GM23338 (cell line): ENCODE measurements around the gene GPR31. TPM values are rescaled to one million over a fixed set of nuclear protein-coding genes. Genes with fewer than 3 reads are reported as not detected.

Source experiments
- ATAC-seq: fragments of 200-7000 bp; cut with Tn5 transposase; 3 replicates; pipeline ENCODE4 v1.9.1; 2020
- DNase-seq: peaks from one replicate; pipeline ENCODE4 v3.0.0-alpha.2; 2015; ENCODE audit warnings: low spot score
- H2AFZ ChIP-seq: fragments of 200-600 bp; sonication (generic); 2 replicates; pipeline ENCODE4 v1.8.0; 2016; ENCODE audit warnings: antibody characterized with exemption, mild to moderate bottlenecking, moderate library complexity
- H3F3A ChIP-seq: fragments of 200-600 bp; sonication (generic); replicated peaks from 2 replicates; pipeline ENCODE4 v1.8.0; 2017; ENCODE audit warnings: antibody characterized with exemption, mixed run types, low read depth
- H3K27ac ChIP-seq: fragments of 200-600 bp; sonication (generic); 2 replicates; pipeline ENCODE4 v1.6.1; 2016; ENCODE audit warnings: low read depth
- H3K27me3 ChIP-seq: fragments of 200-600 bp; sonication (generic); 2 replicates; pipeline ENCODE4 v1.8.0; 2016; ENCODE audit warnings: mild to moderate bottlenecking, mixed run types, moderate library complexity; ENCODE audit not compliant: insufficient read depth
- H3K36me3 ChIP-seq: fragments of 200-600 bp; sonication (generic); 2 replicates; pipeline ENCODE4 v1.8.0; 2016; ENCODE audit warnings: mild to moderate bottlenecking; ENCODE audit not compliant: insufficient read depth
- H3K4me1 ChIP-seq: fragments of 200-600 bp; sonication (generic); 2 replicates; pipeline ENCODE4 v1.8.0; 2016; ENCODE audit warnings: mild to moderate bottlenecking, moderate library complexity; ENCODE audit not compliant: insufficient read depth
- H3K4me2 ChIP-seq: fragments of 200-600 bp; sonication (generic); 2 replicates; pipeline ENCODE4 v1.7.1; 2017; ENCODE audit warnings: mixed run types
- H3K4me3 ChIP-seq: fragments of 200-600 bp; sonication (generic); 2 replicates; pipeline ENCODE4 v1.6.1; 2016; ENCODE audit warnings: mixed run types
- H3K79me2 ChIP-seq: fragments of 200-600 bp; sonication (generic); replicated peaks from 2 replicates; pipeline ENCODE4 v1.8.0; 2017; ENCODE audit warnings: mild to moderate bottlenecking; ENCODE audit not compliant: insufficient read depth
- H3K9me2 ChIP-seq: fragments of 200-600 bp; sonication (generic); 2 replicates; pipeline ENCODE4 v1.8.0; 2017; ENCODE audit not compliant: insufficient read depth
- H4K20me1 ChIP-seq: fragments of 200-600 bp; sonication (generic); replicated peaks from 2 replicates; pipeline ENCODE4 v1.8.0; 2017; ENCODE audit warnings: mild to moderate bottlenecking; ENCODE audit not compliant: insufficient read depth
- H3K27ac Mint-ChIP-seq: 2 replicates; pipeline ENCODE4 v1.8.0; 2020; ENCODE audit warnings: inconsistent platforms, mild to moderate bottlenecking, moderate library complexity, mixed read lengths
- H3K27me3 Mint-ChIP-seq: 3 replicates; pipeline ENCODE4 v1.8.0; 2022; ENCODE audit warnings: low read depth, mild to moderate bottlenecking, moderate library complexity, mixed read lengths, inconsistent platforms; ENCODE audit not compliant: insufficient read depth, poor library complexity
- H3K36me3 Mint-ChIP-seq: 3 replicates; pipeline ENCODE4 v1.8.0; 2021; ENCODE audit warnings: low read depth, mild to moderate bottlenecking, inconsistent platforms, moderate library complexity, mixed read lengths
- H3K4me1 Mint-ChIP-seq: 3 replicates; pipeline ENCODE4 v1.8.0; 2020; ENCODE audit warnings: mild to moderate bottlenecking, inconsistent platforms, mixed read lengths
- H3K4me3 Mint-ChIP-seq: 3 replicates; pipeline ENCODE4 v1.8.0; 2021; ENCODE audit warnings: moderate library complexity, mild to moderate bottlenecking, inconsistent platforms, mixed read lengths
- H3K9me3 Mint-ChIP-seq: 3 replicates; pipeline ENCODE4 v1.8.0; 2020; ENCODE audit warnings: moderate library complexity, mild to moderate bottlenecking, inconsistent platforms, mixed read lengths
- CREB1 ChIP-seq: fragments of 250-450 bp; sonication (Bioruptor Pico); IDR thresholded peaks from 2 replicates; pipeline ENCODE4 v1.5.0; 2020; ENCODE audit warnings: low read depth, mild to moderate bottlenecking, moderate library complexity
- CTCF ChIP-seq, 2 experiments: fragments of 200-600 bp in 1 of 2; sonication (generic) in 1 of 2; conservative IDR thresholded peaks; 2 replicates each; pipeline versions ENCODE4 v1.5.1 to v1.6.1; 2016 to 2017; ENCODE audit warnings: antibody characterized with exemption in 2 of 2, low read depth in 2 of 2, mild to moderate bottlenecking in 2 of 2, moderate library complexity in 1 of 2
- ETS1 ChIP-seq: IDR thresholded peaks from 2 replicates; pipeline ENCODE4 v1.6.1; 2016; ENCODE audit warnings: antibody characterized with exemption
- JUNB ChIP-seq: IDR thresholded peaks from one replicate; pipeline ENCODE4 v1.6.1; 2016; ENCODE audit warnings: antibody characterized with exemption; ENCODE audit not compliant: unreplicated experiment
- NANOG ChIP-seq: IDR thresholded peaks from 2 replicates; pipeline ENCODE4 v1.6.1; 2016; ENCODE audit warnings: antibody characterized with exemption, borderline replicate concordance
- STAT1 ChIP-seq: IDR thresholded peaks from one replicate; pipeline ENCODE4 v1.6.1; 2016; ENCODE audit warnings: antibody characterized with exemption; ENCODE audit not compliant: unreplicated experiment
- ZNF114 ChIP-seq: fragments of 250-450 bp; sonication (Bioruptor Pico); IDR thresholded peaks from 2 replicates; pipeline ENCODE4 v1.5.0; 2020; ENCODE audit warnings: mild to moderate bottlenecking, moderate library complexity
- ZNF462 ChIP-seq: fragments of 250-450 bp; sonication (Bioruptor Pico); IDR thresholded peaks from 2 replicates; pipeline ENCODE4 v1.5.0; 2020; ENCODE audit warnings: mild to moderate bottlenecking, moderate library complexity
- polyA plus RNA-seq: library from polyadenylated mRNA; unstranded; fragments of >200 nt; fragmentation: Nextera tagmentation; extraction: Ambion mirVana; gene quantifications from 2 replicates; pipeline ENCODE4 v1.2.1, GENCODE V29; 2016
- total RNA-seq: library from RNA; depleted of rRNA; stranded (reverse); fragments of >200 nt; shearing (Covaris generic); gene quantifications from 2 replicates; pipeline ENCODE4 v1.2.3, GENCODE V29; 2014

Gene GPR31
- total and polyA plus RNA-seq, 2 experiments from 2014 or later = not detected

GRCh38 chr6:167108278-167108677 is 49.5 kb downstream of the GPR31 start (continued):
- no peak for TF ChIP-seq ZNF462 (CRISPR knock-in tag)

GRCh38 chr6:167107787-167108186 is 50.0 kb downstream of the GPR31 start:
- Histone ChIP-seq H4K20me1 (no peaks in the 10 kb centered on the region), H3F3A (no peaks in the 10 kb centered on the region), H3K4me2 (no peak overlapping the region), H3K27ac (no peak overlapping the region), H3K9me2 (no peaks in the 10 kb centered on the region), H3K4me3 (no peak overlapping the region), H3K27me3 (no peaks in the 10 kb centered on the region), H3K4me1 (no peaks in the 10 kb centered on the region), H2AFZ (no peak overlapping the region), H3K79me2 (no peaks in the 10 kb centered on the region), H3K36me3 (no peaks in the 10 kb centered on the region)
- Mint-ChIP-seq H3K27ac (no peak overlapping the region), H3K4me1 (no peaks in the 10 kb centered on the region; the same call in 2 of the 3 replicates), H3K4me3 (no peak overlapping the region), H3K9me3 (no peaks in the 10 kb centered on the region), H3K36me3 (no peaks in the 10 kb centered on the region), H3K27me3 (peaks cover 8% of the 10 kb centered on the region)
- TF ChIP-seq STAT1 (no peak), JUNB (no peak), CTCF (conservative IDR thresholded peaks at IDR 0.05; ENCODE audit: low read depth in 2 of 2) (no peak), NANOG (no peak), CREB1 (CRISPR knock-in tag) (no peak), ZNF114 (CRISPR knock-in tag) (no peak), ETS1 (no peak)
- DNase-seq (no peak), ATAC-seq (no peak)
